Epithelial cell of esophagus (primary cell): ENCODE data around the gene SLC28A2.

Source experiments
- DNase-seq: peaks from one replicate; pipeline ENCODE4 v3.0.0; 2010; ENCODE audit warnings: low read depth
- H3K4me3 ChIP-seq: 2 replicates; pipeline ENCODE4 v1.5.1; 2011; ENCODE audit warnings: mild to moderate bottlenecking, low read length, control low read depth
- TF ChIP-seq, protein P1 (sequence below): IDR thresholded peaks from 2 replicates; pipeline ENCODE4 v1.5.1; 2011; ENCODE audit warnings: low read depth, mild to moderate bottlenecking, low read length, control low read depth, inconsistent platforms; ENCODE audit not compliant: insufficient read depth; ENCODE audit errors: missing control alignments

The SLC28A2 gene, protein sequence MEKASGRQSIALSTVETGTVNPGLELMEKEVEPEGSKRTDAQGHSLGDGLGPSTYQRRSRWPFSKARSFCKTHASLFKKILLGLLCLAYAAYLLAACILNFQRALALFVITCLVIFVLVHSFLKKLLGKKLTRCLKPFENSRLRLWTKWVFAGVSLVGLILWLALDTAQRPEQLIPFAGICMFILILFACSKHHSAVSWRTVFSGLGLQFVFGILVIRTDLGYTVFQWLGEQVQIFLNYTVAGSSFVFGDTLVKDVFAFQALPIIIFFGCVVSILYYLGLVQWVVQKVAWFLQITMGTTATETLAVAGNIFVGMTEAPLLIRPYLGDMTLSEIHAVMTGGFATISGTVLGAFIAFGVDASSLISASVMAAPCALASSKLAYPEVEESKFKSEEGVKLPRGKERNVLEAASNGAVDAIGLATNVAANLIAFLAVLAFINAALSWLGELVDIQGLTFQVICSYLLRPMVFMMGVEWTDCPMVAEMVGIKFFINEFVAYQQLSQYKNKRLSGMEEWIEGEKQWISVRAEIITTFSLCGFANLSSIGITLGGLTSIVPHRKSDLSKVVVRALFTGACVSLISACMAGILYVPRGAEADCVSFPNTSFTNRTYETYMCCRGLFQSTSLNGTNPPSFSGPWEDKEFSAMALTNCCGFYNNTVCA

DNA sequence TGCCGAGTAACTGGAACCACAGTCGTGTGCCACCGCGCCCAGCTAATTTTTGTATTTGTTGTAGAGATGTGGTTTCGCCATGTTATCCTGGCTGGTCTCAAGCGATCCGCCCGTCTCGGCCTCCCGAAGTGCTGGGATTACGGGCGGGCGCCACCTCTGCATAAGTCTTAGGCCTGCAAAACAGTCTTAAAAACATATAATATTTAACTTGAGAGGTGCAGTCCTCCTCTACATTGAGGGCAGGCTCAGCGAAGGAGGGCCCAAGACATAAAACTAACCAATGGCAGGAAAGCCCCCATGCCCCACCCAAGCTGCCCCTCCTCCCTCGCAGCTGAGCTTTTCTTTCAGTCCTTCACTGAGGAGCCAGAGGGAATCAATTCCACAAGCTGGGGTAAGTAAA is at the start of gene SLC28A2:
Gene SLC28A2 (plus strand): TSS at position 347 of the 400 bp plus-strand sequence. CDS start 982 bp downstream, outside the sequence.
- TF ChIP-seq, protein P1, sequence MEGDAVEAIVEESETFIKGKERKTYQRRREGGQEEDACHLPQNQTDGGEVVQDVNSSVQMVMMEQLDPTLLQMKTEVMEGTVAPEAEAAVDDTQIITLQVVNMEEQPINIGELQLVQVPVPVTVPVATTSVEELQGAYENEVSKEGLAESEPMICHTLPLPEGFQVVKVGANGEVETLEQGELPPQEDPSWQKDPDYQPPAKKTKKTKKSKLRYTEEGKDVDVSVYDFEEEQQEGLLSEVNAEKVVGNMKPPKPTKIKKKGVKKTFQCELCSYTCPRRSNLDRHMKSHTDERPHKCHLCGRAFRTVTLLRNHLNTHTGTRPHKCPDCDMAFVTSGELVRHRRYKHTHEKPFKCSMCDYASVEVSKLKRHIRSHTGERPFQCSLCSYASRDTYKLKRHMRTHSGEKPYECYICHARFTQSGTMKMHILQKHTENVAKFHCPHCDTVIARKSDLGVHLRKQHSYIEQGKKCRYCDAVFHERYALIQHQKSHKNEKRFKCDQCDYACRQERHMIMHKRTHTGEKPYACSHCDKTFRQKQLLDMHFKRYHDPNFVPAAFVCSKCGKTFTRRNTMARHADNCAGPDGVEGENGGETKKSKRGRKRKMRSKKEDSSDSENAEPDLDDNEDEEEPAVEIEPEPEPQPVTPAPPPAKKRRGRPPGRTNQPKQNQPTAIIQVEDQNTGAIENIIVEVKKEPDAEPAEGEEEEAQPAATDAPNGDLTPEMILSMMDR = no peak
- no peak for DNase-seq
- no peak within 1 kb of the TSS for H3K4me3 ChIP-seq

DNA sequence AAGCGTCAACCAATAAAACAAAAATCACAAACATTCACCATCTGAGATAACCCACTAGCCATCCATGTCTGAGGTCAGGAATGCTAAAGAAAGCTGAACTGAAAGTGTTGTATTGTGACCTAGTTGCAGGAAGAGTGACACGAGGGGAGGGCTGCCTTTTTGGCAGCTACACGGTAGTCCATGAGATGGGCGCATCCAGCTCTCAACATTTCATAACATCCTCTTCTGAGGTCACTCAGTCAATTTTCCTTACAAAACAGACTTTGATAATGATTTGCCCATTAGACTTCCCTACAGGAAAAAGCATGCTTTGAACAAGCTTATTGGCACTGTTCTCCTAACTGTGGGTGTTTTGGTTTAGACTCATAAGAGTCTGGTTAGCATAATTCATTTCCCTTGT is 48.9 kb upstream of the SLC28A2 start:
- DNase-seq = no peak
- TF ChIP-seq, protein P1 = no peak
- no peak overlapping the region for H3K4me3 ChIP-seq

DNA sequence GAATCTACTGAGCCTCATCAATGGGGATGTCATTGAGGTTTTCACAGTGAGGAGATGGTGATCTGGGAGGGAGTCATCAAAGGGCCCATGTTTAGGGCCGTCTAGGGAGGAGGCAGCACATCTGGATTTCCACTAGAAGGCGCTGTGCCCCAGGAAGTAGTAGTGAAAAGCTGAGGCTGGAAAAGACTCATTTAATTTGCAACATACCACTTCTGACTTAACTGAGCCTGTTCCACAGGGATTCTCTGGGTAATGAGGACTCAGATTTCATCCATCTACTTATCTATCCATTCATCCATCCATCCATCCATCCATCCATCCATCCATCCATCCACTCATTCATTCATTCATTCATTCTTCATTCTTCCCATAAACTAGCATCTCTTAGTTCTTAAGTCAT is 46.8 kb upstream of the SLC28A2 start:
- TF ChIP-seq, protein P1 = peak; percentile 95
- no peak overlapping the region for H3K4me3 ChIP-seq
- peak; percentile 82 for DNase-seq

DNA sequence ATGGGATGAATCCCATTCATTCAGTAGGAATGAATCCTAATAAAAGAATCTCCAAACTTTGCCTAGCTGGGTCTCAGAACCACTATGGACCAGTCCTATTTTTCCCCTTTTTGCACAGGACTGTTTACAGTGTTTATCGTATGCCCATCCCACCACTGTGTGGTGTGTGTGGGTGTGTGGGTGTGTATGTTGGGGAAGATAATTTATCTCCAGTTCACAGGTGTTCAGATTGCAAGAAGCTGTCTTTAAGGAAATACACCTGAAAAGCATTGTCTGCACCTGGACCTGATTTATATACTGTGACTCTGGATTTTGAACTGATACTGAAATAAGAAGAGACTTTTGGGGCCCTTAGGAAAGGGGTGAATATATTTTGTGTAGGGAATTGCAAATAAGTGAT is 39.5 kb upstream of the SLC28A2 start:
- TF ChIP-seq, protein P1 = no peak
- DNase-seq = no peak
- no peak overlapping the region for H3K4me3 ChIP-seq

DNA sequence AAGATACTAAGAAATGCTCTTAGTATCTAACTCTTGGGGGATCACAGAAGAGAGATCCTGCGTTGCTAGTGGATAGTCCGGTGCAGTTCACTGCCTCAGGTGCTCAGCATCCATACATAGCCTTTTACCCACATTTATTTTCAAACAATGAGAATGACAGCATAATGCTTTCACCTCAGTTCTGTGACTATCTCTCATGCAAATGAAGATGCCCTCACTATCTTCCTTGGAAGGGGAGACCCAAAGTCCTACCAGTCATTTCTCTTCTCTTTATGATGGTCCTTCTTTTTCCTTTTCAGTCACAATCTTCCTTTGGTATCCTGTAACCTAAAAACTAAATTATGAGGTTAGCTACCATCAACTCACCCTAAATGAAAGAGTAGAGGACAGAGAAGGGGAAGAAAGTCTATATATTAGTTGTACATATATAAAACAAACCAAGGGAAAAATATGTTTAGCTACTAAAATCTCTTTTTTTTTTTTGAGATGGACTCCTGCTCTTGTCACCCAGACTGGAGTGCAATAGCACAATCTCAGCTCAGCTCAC is 30.9 kb upstream of the SLC28A2 start:
- no peak overlapping the region for H3K4me3 ChIP-seq
- DNase-seq = no peak
- TF ChIP-seq, protein P1 = no peak

DNA sequence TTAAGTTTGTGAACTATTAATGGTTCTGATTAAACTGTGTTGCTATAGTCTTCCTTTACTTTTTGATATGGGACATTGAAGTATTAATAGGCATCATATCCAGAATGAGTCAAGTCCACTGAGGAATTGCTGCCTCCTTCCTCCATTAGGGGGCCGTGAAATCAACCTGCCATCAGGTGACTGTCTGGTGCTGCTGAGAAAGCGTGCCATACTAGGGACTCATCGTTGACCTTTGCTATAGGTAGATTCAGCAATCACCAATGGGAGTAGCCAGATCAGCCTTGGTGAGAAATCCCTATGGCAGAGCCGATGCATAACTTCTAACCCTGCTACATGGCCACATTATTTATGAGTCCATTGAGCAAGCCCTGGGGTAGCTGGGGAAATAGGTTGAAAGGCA is 30.1 kb upstream of the SLC28A2 start:
- DNase-seq = no peak
- TF ChIP-seq, protein P1 = no peak
- no peak overlapping the region for H3K4me3 ChIP-seq
